GM10266 (cell line): ENCODE data around the gene PLA2G12A.

Source experiments
- DNase-seq: peaks from one replicate; pipeline ENCODE4 v3.0.0; 2012; ENCODE audit errors: extremely low spot score
- TF ChIP-seq, protein P1 (sequence below): IDR thresholded peaks from 2 replicates; pipeline ENCODE4 v1.5.1; 2012; ENCODE audit warnings: mild to moderate bottlenecking, low read depth; ENCODE audit not compliant: control insufficient read depth, insufficient read depth; ENCODE audit errors: missing control alignments

PLA2G12A gene

GRCh38 chr4:109728385-109728784 is 1.5 kb downstream of the PLA2G12A start:
- DNase-seq: no peak
- TF ChIP-seq, protein P1, sequence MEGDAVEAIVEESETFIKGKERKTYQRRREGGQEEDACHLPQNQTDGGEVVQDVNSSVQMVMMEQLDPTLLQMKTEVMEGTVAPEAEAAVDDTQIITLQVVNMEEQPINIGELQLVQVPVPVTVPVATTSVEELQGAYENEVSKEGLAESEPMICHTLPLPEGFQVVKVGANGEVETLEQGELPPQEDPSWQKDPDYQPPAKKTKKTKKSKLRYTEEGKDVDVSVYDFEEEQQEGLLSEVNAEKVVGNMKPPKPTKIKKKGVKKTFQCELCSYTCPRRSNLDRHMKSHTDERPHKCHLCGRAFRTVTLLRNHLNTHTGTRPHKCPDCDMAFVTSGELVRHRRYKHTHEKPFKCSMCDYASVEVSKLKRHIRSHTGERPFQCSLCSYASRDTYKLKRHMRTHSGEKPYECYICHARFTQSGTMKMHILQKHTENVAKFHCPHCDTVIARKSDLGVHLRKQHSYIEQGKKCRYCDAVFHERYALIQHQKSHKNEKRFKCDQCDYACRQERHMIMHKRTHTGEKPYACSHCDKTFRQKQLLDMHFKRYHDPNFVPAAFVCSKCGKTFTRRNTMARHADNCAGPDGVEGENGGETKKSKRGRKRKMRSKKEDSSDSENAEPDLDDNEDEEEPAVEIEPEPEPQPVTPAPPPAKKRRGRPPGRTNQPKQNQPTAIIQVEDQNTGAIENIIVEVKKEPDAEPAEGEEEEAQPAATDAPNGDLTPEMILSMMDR: no peak

DNA sequence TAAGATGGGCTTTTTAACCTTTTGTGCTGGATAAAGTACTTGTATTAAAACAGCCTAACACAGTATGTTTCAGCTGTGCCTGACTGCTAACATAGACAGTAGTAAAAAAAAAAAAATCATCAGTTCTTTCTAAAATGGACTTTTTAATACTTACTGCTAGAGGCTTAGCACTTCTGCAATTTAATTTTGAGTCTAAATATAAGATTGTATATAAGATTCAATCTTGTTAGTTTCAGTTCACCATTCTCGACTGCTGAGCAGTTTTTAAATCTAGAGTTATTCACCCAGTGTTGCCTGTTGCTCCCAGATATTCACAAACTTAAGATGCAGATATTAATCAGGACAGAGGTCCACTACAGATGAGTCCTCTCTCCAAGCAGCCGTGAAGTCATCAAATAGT is 6.8 kb downstream of the PLA2G12A start:
- TF ChIP-seq, protein P1: no peak
- no peak for DNase-seq

GRCh38 chr4:109722357-109722756 is 7.5 kb downstream of the PLA2G12A start:
- TF ChIP-seq, protein P1: no peak
- no peak for DNase-seq

DNA sequence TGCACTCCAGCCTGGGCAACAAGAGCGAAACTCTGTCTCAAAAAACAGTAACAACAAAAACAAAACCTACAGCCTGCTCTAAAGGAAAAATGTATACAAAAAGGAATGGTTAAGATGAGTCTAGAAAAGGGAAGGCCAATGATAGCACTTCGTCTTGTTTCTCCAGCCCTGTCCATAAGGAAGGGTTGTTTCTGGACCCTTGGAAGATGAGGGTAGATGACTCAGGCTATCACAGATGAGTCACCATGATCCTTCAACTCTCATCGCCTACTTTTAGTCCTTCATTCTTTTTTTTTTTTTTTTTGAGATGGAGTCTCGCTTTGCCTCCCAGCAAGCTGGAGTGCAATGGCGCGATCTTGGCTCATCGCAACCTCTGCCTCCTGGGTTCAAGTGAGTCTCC is 8.8 kb downstream of the PLA2G12A start:
- no peak for DNase-seq
- TF ChIP-seq, protein P1: no peak

- no peak for DNase-seq
- TF ChIP-seq, protein P1: no peak
Observed at GRCh38 chr4:109719604-109720003, 10.3 kb downstream of the PLA2G12A start.

- TF ChIP-seq, protein P1: no peak
- no peak for DNase-seq
Observed at GRCh38 chr4:109718759-109719158, 11.1 kb downstream of the PLA2G12A start.

DNA sequence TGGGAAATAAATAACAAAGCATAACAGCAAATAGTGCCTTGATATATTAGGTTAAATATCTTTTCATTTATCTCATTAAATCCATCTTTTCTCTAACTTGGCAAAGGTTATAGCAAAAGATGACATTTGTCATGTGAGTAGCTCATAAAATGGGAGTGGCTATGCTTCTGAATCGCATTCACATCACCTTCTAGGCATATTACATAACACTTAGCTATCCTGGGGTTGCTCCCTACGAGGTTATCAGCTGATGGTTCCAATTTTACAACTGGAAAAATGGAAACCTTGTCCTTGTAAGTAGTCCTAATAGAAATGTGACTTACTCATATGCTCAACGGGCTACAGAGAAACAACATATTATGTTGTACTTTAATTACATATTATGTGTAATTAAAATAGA is 16.4 kb downstream of the PLA2G12A start:
- no peak for DNase-seq
- TF ChIP-seq, protein P1: no peak

GRCh38 chr4:109708990-109709389 is 20.9 kb downstream of the PLA2G12A start:
- TF ChIP-seq, protein P1: no peak
- DNase-seq: peak; percentile 38
